GM12878 (cell line): ENCODE results near the gene CCDC141. TPM values are rescaled to one million over a fixed set of nuclear protein-coding genes. Genes with fewer than 3 reads are reported as not detected.

Experiments used
- ATAC-seq: fragments of 200-7000 bp; cut with Tn5 transposase; 3 replicates; pipeline ENCODE4 v1.9.1; 2020; ENCODE audit warnings: mild to moderate bottlenecking, moderate library complexity
- BruUV-seq: library from RNA; stranded (reverse); fragments of 400-500 nt; replicated peaks from 2 replicates; lab custom pipeline; 2021; lab: Mats Ljungman, UMichigan
- CTCF ChIA-PET: fragments of 300-600 bp; sonication (Branson Sonifier 250); formaldehyde crosslinking; extraction: SDS; loops from one replicate; lab custom pipeline; 2021; ENCODE audit warnings: inconsistent platforms; lab: Yijun Ruan, JAX
- POLR2A ChIA-PET: fragments of 350-600 bp; formaldehyde crosslinking; extraction: SDS; loops from one replicate; lab custom pipeline; 2021; ENCODE audit warnings: inconsistent platforms; lab: Charles Lee
- RAD21 ChIA-PET: fragments of 300-600 bp; sonication (Branson Sonifier 250); formaldehyde crosslinking; loops from one replicate; lab custom pipeline; 2023; ENCODE audit warnings: antibody characterized with exemption; ENCODE audit not compliant: unreplicated experiment; lab: Charles Lee
- SMC1A ChIA-PET: fragments of 300-600 bp; sonication (Branson Sonifier 250); formaldehyde crosslinking; loops from one replicate; lab custom pipeline; 2023; ENCODE audit not compliant: unreplicated experiment, uncharacterized antibody; lab: Charles Lee
- DNase-seq: peaks from one replicate; pipeline ENCODE4 v3.0.0-alpha.2; 2011; ENCODE audit warnings: low read depth, low spot score
- FAIRE-seq: peaks from 3 replicates; lab custom pipeline; 2011; peaks lifted over from hg19 to GRCh38; lab: Jason Lieb, UNC
- H2AFZ ChIP-seq: 2 replicates; pipeline ENCODE4 v1.6.0; 2011; ENCODE audit warnings: low read depth, low read length, control low read depth; ENCODE audit not compliant: control insufficient read depth
- H3K27ac ChIP-seq: 2 replicates; pipeline ENCODE4 v1.5.1; 2011; ENCODE audit warnings: control low read depth; ENCODE audit not compliant: control insufficient read depth, insufficient read depth
- H3K27me3 ChIP-seq, 2 experiments: replicated peaks in 1 of 2; 2 replicates each; pipeline versions ENCODE4 v1.6.0 to v1.6.1; 2011; ENCODE audit warnings: low read length in 1 of 2; ENCODE audit not compliant: control insufficient read depth in 2 of 2, insufficient read depth in 2 of 2
- H3K36me3 ChIP-seq, 2 experiments: 2 replicates each; pipeline ENCODE4 v1.5.1; 2011; ENCODE audit warnings: low read length in 1 of 2; ENCODE audit not compliant: control insufficient read depth in 2 of 2, insufficient read depth in 2 of 2
- H3K4me1 ChIP-seq: 2 replicates; pipeline ENCODE4 v1.6.1; 2011; ENCODE audit warnings: mild to moderate bottlenecking, low read length, moderate library complexity, mixed read lengths; ENCODE audit not compliant: control insufficient read depth, insufficient read depth
- H3K4me2 ChIP-seq: 2 replicates; pipeline ENCODE4 v1.6.0; 2011; ENCODE audit warnings: control low read depth; ENCODE audit not compliant: control insufficient read depth, insufficient read depth
- H3K4me3 ChIP-seq: fragments of 200-600 bp; sonication (generic); 2 replicates; pipeline ENCODE4 v1.5.1; 2016
- H3K79me2 ChIP-seq: 2 replicates; pipeline ENCODE4 v1.6.0; 2011; ENCODE audit warnings: low read length; ENCODE audit not compliant: control insufficient read depth, insufficient read depth
- H3K9ac ChIP-seq: 2 replicates; pipeline ENCODE4 v1.8.0; 2011; ENCODE audit warnings: low read length, control low read depth, mixed read lengths; ENCODE audit not compliant: control insufficient read depth, insufficient read depth
- H3K9me3 ChIP-seq: replicated peaks from 3 replicates; pipeline ENCODE4 v1.5.1; 2011; ENCODE audit warnings: mild to moderate bottlenecking, low read length; ENCODE audit not compliant: control insufficient read depth, insufficient read depth
- H4K20me1 ChIP-seq: 2 replicates; pipeline ENCODE4 v1.6.0; 2011; ENCODE audit not compliant: control insufficient read depth, insufficient read depth
- CHD2 ChIP-seq: IDR thresholded peaks from 2 replicates; pipeline ENCODE4 v1.6.1; 2011; ENCODE audit warnings: low read depth, low read length, improper control_type of control experiment, borderline replicate concordance
- FOXK2 ChIP-seq: fragments of 450-650 bp; IDR thresholded peaks from 2 replicates; pipeline ENCODE4 v1.6.1; 2017; ENCODE audit warnings: mild to moderate bottlenecking, moderate library complexity
- MTA3 ChIP-seq: IDR thresholded peaks from 2 replicates; pipeline ENCODE4 v1.6.1; 2012; ENCODE audit warnings: low read length, inconsistent platforms, borderline replicate concordance
- SUPT20H ChIP-seq: IDR thresholded peaks from 2 replicates; pipeline ENCODE4 v1.6.1; 2011; ENCODE audit warnings: low read depth, mild to moderate bottlenecking, low read length, moderate library complexity, borderline replicate concordance; ENCODE audit not compliant: control insufficient read depth
- WGBS: methylation state at CpG from one replicate; pipeline ENCODE4 v1.1.6; 2016; ENCODE audit warnings: low lambda C conversion rate; ENCODE audit not compliant: insufficient replicate concordance, insufficient coverage; ENCODE audit errors: missing lambda C conversion rate; 5-methylcytosine and 5-hydroxymethylcytosine counted together
- in situ Hi-C: fragments of 300-500 bp; cut with MboI; formaldehyde crosslinking; loops from 9 replicates; pipeline ENCODE4 v1.14.3; 2018; ENCODE audit warnings: mixed read lengths
- intact Hi-C: fragments of 100-400 bp; cut with micrococcal nuclease; formaldehyde crosslinking; loops from one replicate; pipeline ENCODE4 v1.14.2; 2022; ENCODE audit not compliant: unreplicated experiment
- polyA plus RNA-seq, 11 experiments: library from polyadenylated mRNA; depleted of rRNA in 4 of 11; unstranded in 6 of 11; stranded (reverse) in 5 of 11; fragments of >200 nt; fragmentation: Nextera tagmentation in 4 of 11; fragmentation: Illumina TruSeq in 1 of 11; extraction: Ambion mirVana in 4 of 11; extraction: Trizol in 1 of 11; gene quantifications; 1 replicate in 1 of 11; 2 replicates in 10 of 11; pipeline versions ENCODE4 v1.2.1 to v1.2.3, GENCODE V29; 2011 to 2016; ENCODE audit warnings: inconsistent platforms in 2 of 11, missing spikeins in 2 of 11, low read depth in 1 of 11
- total RNA-seq, 4 experiments: library from RNA; depleted of rRNA in 3 of 4; stranded (reverse); fragments of >200 nt in 3 of 4; fragmentation: Illumina TruSeq in 1 of 4; extraction: Trizol in 1 of 4; gene quantifications; 2 replicates each; pipeline versions ENCODE4 v1.2.1 to v1.2.3, GENCODE V29; 2013 to 2021
- TF ChIP-seq, protein P1 (sequence below): fragments of 150-350 bp; IDR thresholded peaks from 2 replicates; pipeline ENCODE4 v1.6.1; 2014; ENCODE audit warnings: mild to moderate bottlenecking, low read depth, low read length
- TF ChIP-seq, protein P2 (sequence below): IDR thresholded peaks from 2 replicates; pipeline ENCODE4 v1.6.1; 2012; ENCODE audit warnings: improper control_type of control experiment, low read depth, low read length; ENCODE audit not compliant: insufficient replicate concordance
- TF ChIP-seq, protein P3 (sequence below): fragments of 450-650 bp; IDR thresholded peaks from 2 replicates; pipeline ENCODE4 v1.6.1; 2016; ENCODE audit warnings: mild to moderate bottlenecking, moderate library complexity, borderline replicate concordance

Gene CCDC141
- total and polyA plus RNA-seq, 10 of the 15 experiments (the other 5 are each of a cell fraction or from before 2014, with no cell fraction given): 0.84 to 12.5 (median 3.6) TPM

DNA sequence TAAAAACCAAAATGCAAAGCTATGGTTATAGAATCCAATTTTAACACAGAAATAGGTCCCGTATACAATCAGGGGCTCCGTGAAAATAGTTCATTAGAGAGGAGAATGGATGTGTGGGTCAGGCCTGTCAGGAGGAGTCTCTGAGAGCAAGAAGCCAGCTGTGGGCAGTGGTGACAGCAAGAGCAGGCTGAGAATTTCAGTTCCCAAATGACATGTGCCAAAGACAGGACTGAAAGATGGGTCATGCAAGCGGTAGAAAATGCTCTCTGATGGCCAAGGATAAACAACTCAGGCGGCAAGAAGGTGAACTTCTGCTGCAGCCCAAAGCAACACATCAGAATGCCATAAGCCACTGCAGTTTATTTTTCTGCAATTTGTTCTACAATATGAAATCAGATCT is 100.4 kb downstream of the CCDC141 start (continued):
- TF ChIP-seq FOXK2 (no peak), CHD2 (no peak)

DNA sequence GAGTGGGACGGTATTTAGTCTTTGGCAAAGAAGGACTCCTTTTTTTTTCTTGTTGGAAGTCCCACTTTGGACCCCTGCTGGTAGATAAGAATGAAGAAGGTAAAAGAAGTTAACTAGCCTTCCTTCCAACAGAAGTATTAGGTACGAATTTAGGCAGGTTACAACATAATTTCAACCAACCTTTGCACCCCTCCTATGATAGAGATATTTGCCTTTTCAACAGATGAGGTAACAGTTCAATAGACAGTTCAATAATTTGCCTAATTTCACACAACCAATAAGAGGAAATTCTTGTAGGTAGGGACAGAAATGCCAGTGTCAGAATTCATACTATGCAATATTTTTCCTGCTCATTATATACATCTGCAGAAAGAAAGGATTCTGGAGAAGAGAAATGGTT is 100.8 kb downstream of the CCDC141 start:
- H2AFZ ChIP-seq: no peak overlapping the region
- SMC1A ChIA-PET: interaction anchor here (0.6 to 1.4 kb wide), 2 partner anchors 38 to 65 kb away, joined by 3 to 4 read pairs; no protein-coding TSS in a partner anchor
- no peaks in the 10 kb centered on the region for H3K4me1 ChIP-seq
- no peaks in the 10 kb centered on the region for H3K36me3 ChIP-seq
- no peaks in the 10 kb centered on the region for H3K27me3 ChIP-seq
- no TSS peak for BruUV-seq
- TF ChIP-seq, protein P1, sequence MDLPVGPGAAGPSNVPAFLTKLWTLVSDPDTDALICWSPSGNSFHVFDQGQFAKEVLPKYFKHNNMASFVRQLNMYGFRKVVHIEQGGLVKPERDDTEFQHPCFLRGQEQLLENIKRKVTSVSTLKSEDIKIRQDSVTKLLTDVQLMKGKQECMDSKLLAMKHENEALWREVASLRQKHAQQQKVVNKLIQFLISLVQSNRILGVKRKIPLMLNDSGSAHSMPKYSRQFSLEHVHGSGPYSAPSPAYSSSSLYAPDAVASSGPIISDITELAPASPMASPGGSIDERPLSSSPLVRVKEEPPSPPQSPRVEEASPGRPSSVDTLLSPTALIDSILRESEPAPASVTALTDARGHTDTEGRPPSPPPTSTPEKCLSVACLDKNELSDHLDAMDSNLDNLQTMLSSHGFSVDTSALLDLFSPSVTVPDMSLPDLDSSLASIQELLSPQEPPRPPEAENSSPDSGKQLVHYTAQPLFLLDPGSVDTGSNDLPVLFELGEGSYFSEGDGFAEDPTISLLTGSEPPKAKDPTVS: no peak
- TF ChIP-seq MTA3 (no peak), SUPT20H (no peak)
- TF ChIP-seq, protein P2, sequence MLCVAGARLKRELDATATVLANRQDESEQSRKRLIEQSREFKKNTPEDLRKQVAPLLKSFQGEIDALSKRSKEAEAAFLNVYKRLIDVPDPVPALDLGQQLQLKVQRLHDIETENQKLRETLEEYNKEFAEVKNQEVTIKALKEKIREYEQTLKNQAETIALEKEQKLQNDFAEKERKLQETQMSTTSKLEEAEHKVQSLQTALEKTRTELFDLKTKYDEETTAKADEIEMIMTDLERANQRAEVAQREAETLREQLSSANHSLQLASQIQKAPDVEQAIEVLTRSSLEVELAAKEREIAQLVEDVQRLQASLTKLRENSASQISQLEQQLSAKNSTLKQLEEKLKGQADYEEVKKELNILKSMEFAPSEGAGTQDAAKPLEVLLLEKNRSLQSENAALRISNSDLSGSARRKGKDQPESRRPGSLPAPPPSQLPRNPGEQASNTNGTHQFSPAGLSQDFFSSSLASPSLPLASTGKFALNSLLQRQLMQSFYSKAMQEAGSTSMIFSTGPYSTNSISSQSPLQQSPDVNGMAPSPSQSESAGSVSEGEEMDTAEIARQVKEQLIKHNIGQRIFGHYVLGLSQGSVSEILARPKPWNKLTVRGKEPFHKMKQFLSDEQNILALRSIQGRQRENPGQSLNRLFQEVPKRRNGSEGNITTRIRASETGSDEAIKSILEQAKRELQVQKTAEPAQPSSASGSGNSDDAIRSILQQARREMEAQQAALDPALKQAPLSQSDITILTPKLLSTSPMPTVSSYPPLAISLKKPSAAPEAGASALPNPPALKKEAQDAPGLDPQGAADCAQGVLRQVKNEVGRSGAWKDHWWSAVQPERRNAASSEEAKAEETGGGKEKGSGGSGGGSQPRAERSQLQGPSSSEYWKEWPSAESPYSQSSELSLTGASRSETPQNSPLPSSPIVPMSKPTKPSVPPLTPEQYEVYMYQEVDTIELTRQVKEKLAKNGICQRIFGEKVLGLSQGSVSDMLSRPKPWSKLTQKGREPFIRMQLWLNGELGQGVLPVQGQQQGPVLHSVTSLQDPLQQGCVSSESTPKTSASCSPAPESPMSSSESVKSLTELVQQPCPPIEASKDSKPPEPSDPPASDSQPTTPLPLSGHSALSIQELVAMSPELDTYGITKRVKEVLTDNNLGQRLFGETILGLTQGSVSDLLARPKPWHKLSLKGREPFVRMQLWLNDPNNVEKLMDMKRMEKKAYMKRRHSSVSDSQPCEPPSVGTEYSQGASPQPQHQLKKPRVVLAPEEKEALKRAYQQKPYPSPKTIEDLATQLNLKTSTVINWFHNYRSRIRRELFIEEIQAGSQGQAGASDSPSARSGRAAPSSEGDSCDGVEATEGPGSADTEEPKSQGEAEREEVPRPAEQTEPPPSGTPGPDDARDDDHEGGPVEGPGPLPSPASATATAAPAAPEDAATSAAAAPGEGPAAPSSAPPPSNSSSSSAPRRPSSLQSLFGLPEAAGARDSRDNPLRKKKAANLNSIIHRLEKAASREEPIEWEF: no peak
- TF ChIP-seq, protein P3, sequence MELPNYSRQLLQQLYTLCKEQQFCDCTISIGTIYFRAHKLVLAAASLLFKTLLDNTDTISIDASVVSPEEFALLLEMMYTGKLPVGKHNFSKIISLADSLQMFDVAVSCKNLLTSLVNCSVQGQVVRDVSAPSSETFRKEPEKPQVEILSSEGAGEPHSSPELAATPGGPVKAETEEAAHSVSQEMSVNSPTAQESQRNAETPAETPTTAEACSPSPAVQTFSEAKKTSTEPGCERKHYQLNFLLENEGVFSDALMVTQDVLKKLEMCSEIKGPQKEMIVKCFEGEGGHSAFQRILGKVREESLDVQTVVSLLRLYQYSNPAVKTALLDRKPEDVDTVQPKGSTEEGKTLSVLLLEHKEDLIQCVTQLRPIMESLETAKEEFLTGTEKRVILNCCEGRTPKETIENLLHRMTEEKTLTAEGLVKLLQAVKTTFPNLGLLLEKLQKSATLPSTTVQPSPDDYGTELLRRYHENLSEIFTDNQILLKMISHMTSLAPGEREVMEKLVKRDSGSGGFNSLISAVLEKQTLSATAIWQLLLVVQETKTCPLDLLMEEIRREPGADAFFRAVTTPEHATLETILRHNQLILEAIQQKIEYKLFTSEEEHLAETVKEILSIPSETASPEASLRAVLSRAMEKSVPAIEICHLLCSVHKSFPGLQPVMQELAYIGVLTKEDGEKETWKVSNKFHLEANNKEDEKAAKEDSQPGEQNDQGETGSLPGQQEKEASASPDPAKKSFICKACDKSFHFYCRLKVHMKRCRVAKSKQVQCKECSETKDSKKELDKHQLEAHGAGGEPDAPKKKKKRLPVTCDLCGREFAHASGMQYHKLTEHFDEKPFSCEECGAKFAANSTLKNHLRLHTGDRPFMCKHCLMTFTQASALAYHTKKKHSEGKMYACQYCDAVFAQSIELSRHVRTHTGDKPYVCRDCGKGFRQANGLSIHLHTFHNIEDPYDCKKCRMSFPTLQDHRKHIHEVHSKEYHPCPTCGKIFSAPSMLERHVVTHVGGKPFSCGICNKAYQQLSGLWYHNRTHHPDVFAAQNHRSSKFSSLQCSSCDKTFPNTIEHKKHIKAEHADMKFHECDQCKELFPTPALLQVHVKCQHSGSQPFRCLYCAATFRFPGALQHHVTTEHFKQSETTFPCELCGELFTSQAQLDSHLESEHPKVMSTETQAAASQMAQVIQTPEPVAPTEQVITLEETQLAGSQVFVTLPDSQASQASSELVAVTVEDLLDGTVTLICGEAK: no peak
- TF ChIP-seq, all 136 proteins: peak for 0
- 59% methylated on average over 2 of the region's 2 CpGs for WGBS
- no peaks in the 10 kb centered on the region for H3K79me2 ChIP-seq
- H4K20me1 ChIP-seq: no peaks in the 10 kb centered on the region
- RAD21 ChIA-PET: no interaction called here
- no peak overlapping the region for H3K4me2 ChIP-seq
- H3K4me3 ChIP-seq: no peak overlapping the region
- CTCF ChIA-PET: interaction anchor here (1.1 to 1.4 kb wide), 4 partner anchors 11 to 196 kb away, joined by 3 read pairs; no protein-coding TSS in a partner anchor
- FAIRE-seq (no peak), ATAC-seq (no peak), DNase-seq (no peak)
- POLR2A ChIA-PET: no interaction called here
- no peak overlapping the region for H3K9ac ChIP-seq
- H3K27ac ChIP-seq: no peak overlapping the region
- in situ Hi-C loops: no loop called here
- intact Hi-C loops: no loop called here
- no peaks in the 10 kb centered on the region for H3K9me3 ChIP-seq
